Keratinocyte (primary cell): Measurements from ENCODE around the gene AADACL2.
"Not testable (repeated sequence)": the region's sequence is repeated elsewhere in the genome, so short reads cannot be mapped to it uniquely, and the experiment has no call there.

Source experiments
- EZH2 ChIP-seq: IDR thresholded peaks from one replicate; pipeline ENCODE4 v1.6.1; 2012; ENCODE audit warnings: inconsistent platforms, mild to moderate bottlenecking, low read length, moderate library complexity
- TF ChIP-seq, protein P1 (sequence below), 3 experiments: IDR thresholded peaks in 1 of 3; conservative IDR thresholded peaks in 1 of 3; optimal IDR thresholded peaks in 1 of 3; 2 replicates in 2 of 3; 3 replicates in 1 of 3; pipeline versions ENCODE3 to v1.5.1; 2011; ENCODE audit warnings: low read length in 3 of 3, mild to moderate bottlenecking in 3 of 3, moderate library complexity in 2 of 3, control low read depth in 1 of 3, inconsistent platforms in 1 of 3; ENCODE audit not compliant: insufficient read depth in 2 of 3; ENCODE audit errors: extremely low read depth in 1 of 3

DNA sequence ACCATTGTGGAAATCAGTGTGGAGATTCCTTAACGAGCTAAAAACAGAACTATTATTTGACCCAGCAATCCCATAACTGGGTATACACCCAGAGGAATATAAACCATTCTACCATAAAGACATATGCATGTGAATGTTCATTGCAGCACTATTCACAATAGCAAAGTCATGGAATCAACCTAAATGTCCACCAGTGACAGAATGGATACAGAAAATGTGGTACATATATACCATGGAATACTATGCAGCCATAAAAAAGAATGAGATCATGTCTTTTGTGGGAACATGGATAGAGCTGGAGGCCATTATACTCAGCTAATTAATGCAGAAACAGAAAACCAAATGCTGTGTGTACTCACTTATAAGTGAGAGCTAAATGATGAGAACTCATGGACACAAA, 31.0 kb downstream of the AADACL2 start:
- TF ChIP-seq, protein P1, sequence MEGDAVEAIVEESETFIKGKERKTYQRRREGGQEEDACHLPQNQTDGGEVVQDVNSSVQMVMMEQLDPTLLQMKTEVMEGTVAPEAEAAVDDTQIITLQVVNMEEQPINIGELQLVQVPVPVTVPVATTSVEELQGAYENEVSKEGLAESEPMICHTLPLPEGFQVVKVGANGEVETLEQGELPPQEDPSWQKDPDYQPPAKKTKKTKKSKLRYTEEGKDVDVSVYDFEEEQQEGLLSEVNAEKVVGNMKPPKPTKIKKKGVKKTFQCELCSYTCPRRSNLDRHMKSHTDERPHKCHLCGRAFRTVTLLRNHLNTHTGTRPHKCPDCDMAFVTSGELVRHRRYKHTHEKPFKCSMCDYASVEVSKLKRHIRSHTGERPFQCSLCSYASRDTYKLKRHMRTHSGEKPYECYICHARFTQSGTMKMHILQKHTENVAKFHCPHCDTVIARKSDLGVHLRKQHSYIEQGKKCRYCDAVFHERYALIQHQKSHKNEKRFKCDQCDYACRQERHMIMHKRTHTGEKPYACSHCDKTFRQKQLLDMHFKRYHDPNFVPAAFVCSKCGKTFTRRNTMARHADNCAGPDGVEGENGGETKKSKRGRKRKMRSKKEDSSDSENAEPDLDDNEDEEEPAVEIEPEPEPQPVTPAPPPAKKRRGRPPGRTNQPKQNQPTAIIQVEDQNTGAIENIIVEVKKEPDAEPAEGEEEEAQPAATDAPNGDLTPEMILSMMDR (optimal IDR thresholded peaks at IDR 0.05 in 1 of 3, IDR thresholded peaks at IDR 0.05 in 1 of 3, conservative IDR thresholded peaks at IDR 0.05 in 1 of 3; ENCODE audit: extremely low read depth in 1 of 3, insufficient read depth in 2 of 3, low read length in 3 of 3) = not testable (repeated sequence)
- TF ChIP-seq EZH2 = not testable (repeated sequence)
